ENCODE data around the gene PRKAA1.
A peak's percentile ranks its signal among the peaks of the same experiment; 100 is the strongest.
"Not testable (repeated sequence)": the region's sequence is repeated elsewhere in the genome, so short reads cannot be mapped to it uniquely, and the experiment has no call there.

PRKAA1 gene

GRCh38 chr5:40825461-40826043 is 27.4 kb upstream of the PRKAA1 start:
- not testable (repeated sequence) for DNase-seq

DNA sequence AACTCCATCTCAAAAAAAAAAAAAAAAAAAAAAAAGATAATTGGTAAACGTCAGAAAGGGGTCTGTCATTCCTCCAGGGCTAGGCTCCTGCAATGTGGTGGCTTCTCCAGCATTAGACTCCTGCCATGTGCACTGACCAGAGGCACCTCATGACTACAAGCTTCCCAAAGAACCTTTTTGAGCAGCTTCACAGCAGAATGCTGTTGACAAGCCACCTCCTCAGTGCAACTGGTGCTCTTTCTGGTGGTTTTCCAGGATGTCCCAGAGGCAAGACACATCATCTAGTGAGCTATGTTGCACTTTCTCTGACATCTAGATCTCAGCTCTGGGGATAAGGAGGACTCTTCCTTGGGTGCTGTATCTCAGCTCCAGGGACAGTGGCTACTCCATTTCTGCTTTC is 25.3 kb upstream of the PRKAA1 start:
- DNase-seq = no peak

DNA sequence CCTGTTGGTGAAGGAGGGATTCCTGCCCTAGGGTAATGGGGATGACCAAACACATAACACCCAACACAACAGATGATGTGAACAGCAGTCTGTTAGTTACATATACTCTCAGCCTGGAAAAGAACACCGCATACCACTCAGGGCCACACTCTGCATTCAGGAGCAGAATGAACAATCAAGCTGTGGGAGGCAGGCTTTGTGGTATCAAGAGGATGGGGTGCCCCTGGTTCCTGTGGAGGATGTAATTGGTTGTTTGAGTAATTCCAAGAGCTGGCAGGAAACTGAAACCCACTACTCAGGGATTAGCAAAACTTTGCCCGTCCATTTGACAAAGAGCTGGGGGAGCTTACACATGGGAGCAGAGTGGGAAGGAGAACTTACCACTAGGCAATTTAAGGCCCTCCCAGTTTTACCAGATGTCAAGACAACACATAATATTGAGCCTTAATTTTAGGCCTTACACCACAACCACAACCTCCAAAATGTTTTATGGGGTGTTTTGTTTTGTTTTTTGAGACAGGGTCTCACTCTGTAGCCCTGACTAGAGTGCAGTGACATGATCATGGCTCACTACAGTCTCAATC is 15.6 kb upstream of the PRKAA1 start:
- DNase-seq = no peak

DNA sequence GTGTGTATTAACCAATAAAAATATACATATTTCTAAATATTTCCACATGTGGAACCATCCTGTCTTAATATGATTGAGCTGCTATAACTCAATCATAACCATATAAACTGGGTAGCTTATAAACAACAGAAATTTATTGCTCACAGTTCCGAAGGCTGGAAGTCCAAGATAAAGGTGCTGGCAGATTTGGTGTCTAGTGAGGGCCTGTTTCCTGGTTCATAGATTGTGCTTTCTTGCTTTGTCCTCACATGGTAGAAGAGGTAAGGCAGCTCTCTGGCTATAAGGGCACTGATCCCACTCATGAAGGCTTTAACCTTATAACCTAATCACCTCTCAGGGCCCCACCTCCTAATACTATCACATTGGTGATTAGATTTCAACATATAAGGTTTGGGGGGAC is 14.0 kb upstream of the PRKAA1 start:
- DNase-seq = no peak

- DNase-seq = no peak
Observed at GRCh38 chr5:40801771-40802562, 3.8 kb upstream of the PRKAA1 start.

GRCh38 chr5:40799258-40799657 is 1.1 kb upstream of the PRKAA1 start:
- no peak for DNase-seq

DNA sequence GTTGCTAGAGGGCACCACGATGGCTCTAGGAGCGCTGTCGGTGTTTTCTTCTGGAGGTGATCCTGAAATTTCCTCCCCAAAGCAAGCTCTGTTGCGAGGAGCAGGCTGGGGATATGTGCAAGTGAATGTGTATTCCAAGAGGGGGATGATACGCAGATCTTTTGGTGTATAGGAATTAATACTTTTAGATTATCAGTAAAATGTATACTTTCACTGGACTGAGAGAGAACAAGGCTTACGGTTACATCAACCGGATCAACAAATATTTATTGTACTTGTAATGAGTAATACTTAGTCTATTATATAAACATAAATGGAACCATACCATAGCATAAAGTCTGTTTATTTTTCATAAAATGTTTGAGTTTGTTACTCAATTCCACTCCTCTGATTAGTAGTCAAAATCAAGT is 632 bp upstream of the PRKAA1 start:
- DNase-seq = no peak

GRCh38 chr5:40797273-40798011 is 732 bp downstream of the PRKAA1 start:
- peak; percentile 65 for DNase-seq

DNA sequence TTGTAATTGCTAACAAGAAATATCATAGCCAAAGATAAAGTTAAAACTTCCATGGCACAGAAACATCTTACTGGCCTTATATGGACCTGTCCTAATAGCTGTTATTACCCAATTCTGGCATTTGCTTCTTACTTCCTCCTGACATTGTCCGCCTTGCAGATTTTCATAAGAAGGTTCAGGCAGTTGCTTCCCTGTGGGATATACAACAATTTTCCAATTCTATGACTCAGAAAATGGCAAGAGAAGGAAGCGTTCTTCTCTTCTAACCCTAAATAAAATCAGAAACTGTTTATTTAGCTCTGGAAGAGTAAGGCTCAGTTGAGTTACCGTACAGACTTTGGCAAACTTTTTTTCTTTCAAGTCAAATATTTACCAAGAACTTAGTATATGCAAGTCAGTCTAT is 1.7 kb downstream of the PRKAA1 start:
- no peak for DNase-seq

DNA sequence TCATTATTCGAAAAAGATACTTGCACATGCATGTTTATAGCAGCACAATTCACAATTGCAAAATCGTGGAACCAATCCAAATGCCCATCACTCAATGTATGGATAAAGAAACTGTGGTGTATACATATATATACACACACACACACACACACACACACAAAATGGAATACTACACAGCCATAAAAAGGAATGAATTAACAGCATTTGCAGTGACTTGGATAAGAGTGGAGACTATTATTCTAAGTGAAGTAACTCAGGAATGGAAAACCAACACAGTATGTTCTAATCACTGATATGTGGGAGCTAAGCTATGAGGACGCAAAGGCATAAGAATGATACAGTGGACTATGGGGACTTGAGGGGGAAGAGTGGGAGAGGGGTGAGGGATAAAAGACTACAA is 3.3 kb downstream of the PRKAA1 start:
- DNase-seq = not testable (repeated sequence)

DNA sequence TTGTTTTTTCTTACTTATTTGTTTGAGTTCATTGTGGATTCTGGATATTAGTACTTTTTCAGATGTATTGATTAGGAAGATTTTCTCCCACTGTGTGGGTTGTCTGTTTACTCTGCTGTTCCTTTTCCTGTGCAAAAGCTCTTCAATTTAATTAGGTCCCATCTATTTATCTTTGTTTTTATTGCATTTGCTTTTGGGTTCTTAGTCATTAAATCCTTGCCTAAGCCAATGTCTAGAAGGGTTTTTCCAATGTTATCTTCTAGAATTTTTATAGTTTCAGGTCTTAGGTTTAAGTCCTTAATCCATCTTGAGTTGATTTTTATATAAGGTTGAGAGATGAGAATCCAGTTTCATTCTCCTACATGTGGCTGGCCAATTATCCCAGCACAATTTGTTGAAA is 3.8 kb downstream of the PRKAA1 start:
- DNase-seq = not testable (repeated sequence)

DNA sequence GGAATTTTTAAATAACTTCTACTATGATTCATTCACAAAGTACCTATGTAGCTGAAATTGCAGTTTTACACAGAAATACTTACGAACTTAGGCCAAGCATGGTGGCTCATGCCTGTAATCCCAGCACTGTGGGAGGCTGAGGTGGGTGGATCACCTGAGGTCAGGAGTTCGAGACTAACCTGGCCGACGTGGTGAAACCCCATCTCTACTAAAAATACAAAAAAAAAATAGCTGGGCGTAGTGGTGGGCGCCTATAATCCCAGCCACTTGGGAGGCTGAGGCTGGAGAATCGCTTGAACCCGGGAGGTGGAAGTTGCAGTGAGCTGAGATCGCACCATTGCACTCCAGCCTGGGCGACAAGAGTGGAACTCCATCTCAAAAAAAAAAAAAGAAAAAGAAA is 5.5 kb downstream of the PRKAA1 start:
- not testable (repeated sequence) for DNase-seq

- DNase-seq = no peak
Observed at GRCh38 chr5:40791715-40792139, 6.4 kb downstream of the PRKAA1 start.

DNA sequence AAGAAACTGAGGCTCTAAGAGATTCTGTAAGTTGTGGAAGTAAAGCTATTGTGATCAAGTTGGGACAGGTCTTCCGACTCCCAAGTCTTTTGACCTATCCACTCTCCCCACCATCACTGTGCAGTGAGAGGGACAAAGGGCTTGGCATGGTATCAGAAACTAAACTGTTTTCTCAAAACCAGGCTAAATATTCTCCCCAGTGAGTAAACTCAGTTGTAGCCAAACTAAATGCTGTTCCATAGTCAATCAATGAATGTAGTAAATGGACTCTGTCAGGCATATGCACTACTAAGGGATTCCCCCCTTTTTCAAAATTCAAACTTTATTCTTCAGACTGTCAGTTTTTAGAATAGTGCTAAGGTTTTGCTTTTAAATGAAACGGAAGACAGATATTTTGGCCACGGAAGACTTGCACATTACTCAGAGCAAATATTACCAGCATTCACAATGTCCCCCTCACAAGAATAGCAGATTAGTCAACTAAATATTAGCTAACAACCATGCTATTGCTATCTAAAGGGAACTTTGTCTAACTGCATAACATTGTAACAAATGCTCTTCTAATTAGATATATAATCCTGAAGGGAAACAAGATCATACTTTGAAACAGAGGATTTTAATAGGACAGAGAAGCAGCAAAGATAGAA is 7.1 kb downstream of the PRKAA1 start:
- no peak for DNase-seq

GRCh38 chr5:40788941-40789340 is 9.2 kb downstream of the PRKAA1 start:
- DNase-seq = not testable (repeated sequence)

- DNase-seq = no peak
Observed at GRCh38 chr5:40787986-40788385, 10.2 kb downstream of the PRKAA1 start.

GRCh38 chr5:40786664-40787063 is 11.5 kb downstream of the PRKAA1 start:
- DNase-seq = not testable (repeated sequence)

GRCh38 chr5:40784916-40785315 is 13.3 kb downstream of the PRKAA1 start:
- no peak for DNase-seq

DNA sequence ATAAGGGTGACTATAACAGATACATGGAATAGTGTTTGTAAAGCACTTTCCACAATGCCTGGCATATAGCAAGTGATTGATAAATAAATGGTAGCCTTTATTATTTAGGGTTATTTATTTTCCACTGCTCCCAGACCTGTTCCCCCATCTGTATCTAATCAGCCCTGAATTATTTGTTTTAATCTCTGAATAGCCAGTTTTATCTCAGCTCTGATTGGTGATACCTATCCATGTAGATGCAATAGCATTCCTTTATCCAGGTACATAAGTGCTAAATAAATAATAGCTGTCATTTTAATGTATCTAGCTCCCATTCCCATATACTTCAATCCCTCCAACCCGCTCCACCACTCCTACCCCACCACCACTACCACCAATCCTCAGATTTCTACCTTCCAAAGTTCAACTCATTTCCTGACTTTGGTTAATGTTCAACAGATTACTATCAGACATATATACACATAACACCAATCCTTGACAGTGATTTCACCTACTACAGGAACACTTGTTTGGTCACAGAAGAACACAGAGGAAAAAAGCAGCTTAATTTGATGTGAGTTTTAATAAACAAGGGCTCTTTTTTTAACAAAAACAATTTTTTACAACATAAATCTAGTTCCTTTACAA is 14.0 kb downstream of the PRKAA1 start:
- DNase-seq = no peak

- no peak for DNase-seq
Observed at GRCh38 chr5:40781843-40782409, 16.2 kb downstream of the PRKAA1 start.

DNA sequence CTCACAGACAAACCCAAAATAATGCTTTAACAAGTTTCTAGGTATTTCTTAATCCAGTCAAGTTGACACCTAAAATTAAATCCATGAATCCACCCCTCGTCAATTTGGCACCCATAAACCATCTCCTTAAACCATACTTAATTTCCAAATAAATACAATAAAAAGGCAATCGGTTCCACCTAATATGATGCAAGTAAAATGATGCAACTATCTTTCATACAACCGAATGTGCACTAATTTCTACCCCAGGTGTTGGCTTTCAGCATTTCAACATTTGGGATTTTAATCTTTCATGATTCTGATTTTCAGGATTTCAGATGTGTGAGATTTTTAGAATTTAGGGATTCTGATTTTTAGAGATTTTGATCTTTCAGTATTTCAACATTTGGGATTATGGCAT is 17.3 kb downstream of the PRKAA1 start:
- no peak for DNase-seq

GRCh38 chr5:40780199-40780598 is 18.0 kb downstream of the PRKAA1 start:
- DNase-seq = no peak
